ENCODE measurements around the gene NRXN3.

The NRXN3 gene

DNA sequence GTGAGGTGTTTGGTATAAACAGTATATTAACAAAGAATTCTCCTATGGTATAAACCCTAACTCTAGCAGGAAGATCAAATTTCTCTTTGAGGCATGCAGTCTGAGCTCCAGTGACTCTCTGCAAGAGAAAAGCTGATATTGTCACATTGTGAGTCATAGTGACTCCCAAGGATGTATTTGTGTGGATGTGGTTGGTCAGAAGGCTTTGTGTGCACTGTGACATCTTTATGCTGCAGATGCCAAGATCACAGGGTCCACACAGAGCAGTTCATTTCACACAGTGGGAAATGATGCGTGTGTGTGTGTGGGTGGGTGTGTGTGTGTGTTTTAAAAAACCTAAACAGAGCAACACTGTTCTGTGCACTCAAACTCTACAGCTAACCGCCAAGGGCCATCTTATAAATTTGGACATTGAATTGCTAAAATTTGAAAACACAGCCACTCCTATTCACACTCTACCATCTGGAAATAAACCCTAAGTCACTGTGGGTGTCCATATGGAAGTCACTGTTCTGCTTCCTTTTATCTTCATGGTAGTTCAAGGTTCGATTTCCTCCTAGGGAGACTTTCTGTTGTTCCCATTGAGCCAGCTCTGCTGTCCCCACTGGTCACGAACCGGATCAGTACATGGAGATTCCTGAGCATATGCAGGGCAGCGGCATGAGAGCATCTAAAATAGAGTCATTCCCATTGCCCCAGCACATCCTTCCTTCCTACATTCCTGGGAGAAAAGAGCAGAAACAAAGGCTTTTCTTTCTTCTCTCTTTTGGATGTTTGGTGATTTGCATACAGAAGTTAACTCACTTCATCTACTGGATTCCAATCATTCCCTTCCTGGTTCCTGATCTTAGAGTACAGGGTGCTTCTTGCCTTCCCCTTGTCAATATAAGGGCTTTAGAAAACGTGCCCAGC, 1313.6 kb downstream of the NRXN3 start:
- no peak for DNase-seq (ENCODE audit: low read depth in 1 of 2, low spot score in 1 of 2)
- in situ Hi-C loops (cut with HindIII; ENCODE audit: low pct_unique_long_range_greater_than_20kb, low sequenced_read_pairs), result no loop called here
- no peak for TF ChIP-seq JUND (IDR thresholded peaks at IDR 0.05; ENCODE audit: low read depth)

- no peak for TF ChIP-seq JUND (IDR thresholded peaks at IDR 0.05; ENCODE audit: low read depth)
- DNase-seq (ENCODE audit: low read depth in 1 of 2, low spot score in 1 of 2), result no peak
- in situ Hi-C loops (cut with HindIII; ENCODE audit: low pct_unique_long_range_greater_than_20kb, low sequenced_read_pairs), result no loop called here
These were observed 1317.5 kb downstream of the NRXN3 start for GRCh38 chr14:79487632-79488031.

GRCh38 chr14:79491161-79491560, 1321.0 kb downstream of the NRXN3 start:
- TF ChIP-seq JUND (IDR thresholded peaks at IDR 0.05; ENCODE audit: low read depth), result no peak
- in situ Hi-C loops (cut with HindIII; ENCODE audit: low pct_unique_long_range_greater_than_20kb, low sequenced_read_pairs), result no loop called here
- no peak for DNase-seq (ENCODE audit: low read depth in 1 of 2, low spot score in 1 of 2)

DNA sequence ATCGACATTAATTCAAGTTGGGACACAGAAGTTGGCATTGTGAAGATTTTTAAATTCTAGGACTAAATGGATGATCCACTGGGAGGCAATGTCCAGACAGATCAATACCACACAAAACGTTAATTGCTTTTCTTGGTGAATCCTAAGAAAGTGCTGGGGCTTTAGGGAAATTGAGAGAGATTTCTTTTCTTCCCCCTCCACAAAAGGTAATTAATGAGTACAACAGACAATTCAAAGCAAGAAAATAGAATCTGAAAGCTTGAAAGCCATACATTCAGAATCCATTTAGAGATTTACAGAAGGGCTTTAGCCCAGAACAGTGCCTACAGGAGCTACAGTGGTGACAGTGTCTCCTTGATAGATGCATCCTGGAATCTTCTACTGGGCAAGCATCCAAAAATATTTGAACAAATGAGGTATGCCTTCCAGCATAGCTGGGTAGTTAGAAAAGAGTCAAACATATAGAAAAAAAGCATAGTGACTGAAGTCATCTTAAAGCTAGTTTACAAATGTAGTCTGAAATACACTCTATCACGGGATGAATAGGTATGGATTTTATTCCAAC, 1323.0 kb downstream of the NRXN3 start:
- no peak for DNase-seq (ENCODE audit: low read depth in 1 of 2, low spot score in 1 of 2)
- TF ChIP-seq JUND (IDR thresholded peaks at IDR 0.05; ENCODE audit: low read depth), result no peak
- in situ Hi-C loops (cut with HindIII; ENCODE audit: low pct_unique_long_range_greater_than_20kb, low sequenced_read_pairs), result no loop called here

GRCh38 chr14:79496701-79497100, 1326.5 kb downstream of the NRXN3 start:
- no peak for TF ChIP-seq JUND (IDR thresholded peaks at IDR 0.05; ENCODE audit: low read depth)
- DNase-seq (ENCODE audit: low read depth in 1 of 2, low spot score in 1 of 2), result no peak
- in situ Hi-C loops (cut with HindIII; ENCODE audit: low pct_unique_long_range_greater_than_20kb, low sequenced_read_pairs), result no loop called here

DNA sequence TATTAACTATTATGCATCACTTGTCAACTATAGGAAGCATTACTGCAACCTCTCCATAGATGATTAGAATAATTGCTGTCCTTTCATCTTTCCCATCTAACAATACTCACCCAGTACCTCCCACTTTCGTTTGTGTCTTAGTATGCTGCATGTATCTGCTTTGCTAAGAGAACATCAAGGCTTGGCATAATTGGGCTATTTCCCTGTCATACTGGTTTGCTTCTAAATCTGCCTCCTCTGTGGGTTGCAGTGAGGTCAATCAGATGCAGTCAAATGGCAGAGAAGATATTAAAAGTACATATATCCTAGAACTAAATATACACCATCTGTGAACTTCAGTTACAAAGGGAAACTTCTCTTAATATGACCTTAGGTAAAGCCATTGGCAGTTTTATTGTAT, 1330.3 kb downstream of the NRXN3 start:
- DNase-seq (ENCODE audit: low read depth in 1 of 2, low spot score in 1 of 2), result no peak
- no peak for TF ChIP-seq JUND (IDR thresholded peaks at IDR 0.05; ENCODE audit: low read depth)
- in situ Hi-C loops (cut with HindIII; ENCODE audit: low pct_unique_long_range_greater_than_20kb, low sequenced_read_pairs), result no loop called here

GRCh38 chr14:79502136-79502750, 1332.1 kb downstream of the NRXN3 start:
- in situ Hi-C loops (cut with HindIII; ENCODE audit: low pct_unique_long_range_greater_than_20kb, low sequenced_read_pairs), result no loop called here
- DNase-seq (ENCODE audit: low read depth in 1 of 2, low spot score in 1 of 2), result no peak
- TF ChIP-seq JUND (IDR thresholded peaks at IDR 0.05; ENCODE audit: low read depth), result no peak

DNA sequence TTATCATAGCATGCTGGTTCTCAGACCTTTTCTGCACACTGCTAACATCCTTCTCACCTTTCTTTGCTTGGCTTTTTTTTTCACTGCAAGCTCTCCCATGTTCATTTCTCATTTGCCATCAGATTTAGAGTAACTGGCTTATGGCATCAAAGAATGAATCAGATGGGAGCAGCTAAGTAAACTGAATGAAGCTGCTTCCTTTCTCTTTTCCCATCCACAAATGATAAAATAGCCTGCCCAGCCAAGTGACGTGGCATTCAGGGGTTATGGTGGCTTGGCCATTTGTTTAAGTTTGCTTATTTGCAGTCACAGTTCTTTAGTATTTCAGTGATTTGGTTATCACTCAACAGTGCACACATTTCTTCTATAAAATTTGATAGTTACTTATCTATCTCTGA, 1332.6 kb downstream of the NRXN3 start:
- TF ChIP-seq JUND (IDR thresholded peaks at IDR 0.05; ENCODE audit: low read depth), result no peak
- DNase-seq (ENCODE audit: low read depth in 1 of 2, low spot score in 1 of 2), result no peak
- in situ Hi-C loops (cut with HindIII; ENCODE audit: low pct_unique_long_range_greater_than_20kb, low sequenced_read_pairs), result no loop called here

DNA sequence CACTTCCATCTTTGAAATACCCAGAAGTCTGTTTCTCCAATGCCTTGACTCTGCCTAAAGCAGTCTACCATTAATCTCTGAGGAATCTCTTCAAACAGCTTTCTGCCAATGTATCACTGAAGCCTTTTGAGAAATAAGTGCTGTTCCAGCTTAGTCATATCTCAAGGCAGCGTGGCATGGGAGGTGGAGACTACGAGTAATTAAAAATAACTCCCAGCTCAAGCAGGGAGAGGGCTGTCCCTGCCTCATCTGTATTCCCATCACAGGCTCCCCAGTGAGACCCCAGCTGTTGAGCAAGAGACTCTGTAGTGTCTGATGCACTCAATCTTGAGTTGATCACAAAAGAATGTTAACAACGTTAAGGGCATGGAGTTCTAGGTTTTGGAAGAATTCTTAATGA, 1340.5 kb downstream of the NRXN3 start:
- no peak for DNase-seq (ENCODE audit: low read depth in 1 of 2, low spot score in 1 of 2)
- in situ Hi-C loops (cut with HindIII; ENCODE audit: low pct_unique_long_range_greater_than_20kb, low sequenced_read_pairs), result no loop called here

GRCh38 chr14:79511146-79511545, 1341.0 kb downstream of the NRXN3 start:
- in situ Hi-C loops (cut with HindIII; ENCODE audit: low pct_unique_long_range_greater_than_20kb, low sequenced_read_pairs), result no loop called here
- DNase-seq (ENCODE audit: low read depth in 1 of 2, low spot score in 1 of 2), result no peak
- TF ChIP-seq JUND (IDR thresholded peaks at IDR 0.05; ENCODE audit: low read depth), result no peak

More for the DNA sequence above, 1340.5 kb downstream of the NRXN3 start:
- no peak for TF ChIP-seq JUND (IDR thresholded peaks at IDR 0.05; ENCODE audit: low read depth)

DNA sequence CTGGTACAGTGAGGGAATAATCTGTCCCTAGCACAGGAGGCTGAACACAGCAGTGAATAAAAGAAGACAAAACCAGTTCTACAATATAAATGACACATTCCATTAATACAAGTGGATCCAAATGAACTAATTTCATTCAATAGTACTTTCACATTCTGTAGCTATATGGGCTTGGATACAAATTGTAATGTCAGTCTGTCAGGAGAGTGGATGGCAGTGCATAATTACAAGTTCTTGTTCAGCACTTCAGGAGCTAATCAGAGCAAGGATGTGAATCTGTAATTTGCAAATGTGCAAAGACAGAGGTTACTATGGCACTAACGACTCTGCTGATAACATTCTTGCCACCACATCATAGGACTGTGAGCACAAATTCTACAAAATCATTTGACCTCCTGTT, 1343.3 kb downstream of the NRXN3 start:
- TF ChIP-seq JUND (IDR thresholded peaks at IDR 0.05; ENCODE audit: low read depth), result no peak
- no peak for DNase-seq (ENCODE audit: low read depth in 1 of 2, low spot score in 1 of 2)
- in situ Hi-C loops (cut with HindIII; ENCODE audit: low pct_unique_long_range_greater_than_20kb, low sequenced_read_pairs), result no loop called here

DNA sequence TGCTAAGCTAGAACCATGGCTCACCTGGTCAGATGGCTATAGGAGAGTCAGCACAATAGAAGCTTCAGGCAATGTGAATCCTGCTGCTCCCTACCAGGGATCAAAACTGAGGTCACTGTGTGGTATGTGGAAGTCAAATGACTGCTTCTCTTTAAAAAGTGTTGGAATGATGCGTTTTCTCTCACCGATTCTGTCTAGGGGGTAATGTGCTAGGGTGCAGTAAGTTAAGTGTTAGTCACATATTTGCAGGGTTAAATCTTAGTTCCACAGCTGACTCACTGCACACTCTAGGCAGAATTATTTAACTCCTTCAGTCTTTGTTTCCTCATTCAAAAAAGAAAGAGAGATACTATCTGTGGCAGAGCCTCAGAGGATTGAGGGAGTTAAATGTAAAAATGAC, 1344.5 kb downstream of the NRXN3 start:
- in situ Hi-C loops (cut with HindIII; ENCODE audit: low pct_unique_long_range_greater_than_20kb, low sequenced_read_pairs), result no loop called here
- no peak for DNase-seq (ENCODE audit: low read depth in 1 of 2, low spot score in 1 of 2)
- TF ChIP-seq JUND (IDR thresholded peaks at IDR 0.05; ENCODE audit: low read depth), result no peak

DNA sequence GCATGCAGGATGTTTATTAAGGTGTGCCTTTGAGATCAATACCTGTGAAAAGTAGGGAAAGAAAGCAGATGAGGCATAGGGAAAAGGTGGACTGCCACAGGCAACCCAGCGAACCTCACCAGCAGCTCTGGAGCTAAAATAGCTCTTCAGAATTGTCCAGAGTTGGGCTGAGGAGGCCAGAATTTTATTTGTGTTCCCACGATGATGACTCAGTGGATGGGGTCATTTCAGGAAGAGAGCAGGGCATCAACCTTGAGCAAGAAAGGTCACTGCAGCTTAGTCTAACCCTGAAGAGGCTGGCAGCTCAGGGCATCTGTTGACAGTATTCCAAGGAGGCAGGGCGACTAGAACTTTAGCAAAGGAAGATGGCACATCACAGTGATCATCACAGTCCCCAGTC, 1345.0 kb downstream of the NRXN3 start:
- TF ChIP-seq JUND (IDR thresholded peaks at IDR 0.05; ENCODE audit: low read depth), result no peak
- DNase-seq (ENCODE audit: low read depth in 1 of 2, low spot score in 1 of 2), result no peak
- in situ Hi-C loops (cut with HindIII; ENCODE audit: low pct_unique_long_range_greater_than_20kb, low sequenced_read_pairs), result no loop called here

Measured in T47D (cell line).